Measurements from ENCODE around the gene SMAD3. TPM values are rescaled to one million over a fixed set of nuclear protein-coding genes. Genes with fewer than 3 reads are reported as not detected.
A peak's percentile ranks its signal among the peaks of the same experiment; 100 is the strongest.
"Not testable (repeated sequence)": the region's sequence is repeated elsewhere in the genome, so short reads cannot be mapped to it uniquely, and the experiment has no call there.

SMAD3 gene
- 10 to 100 TPM; 57.0 to 94.9 TPM for total RNA-seq

- H3K36me3 Mint-ChIP-seq (ENCODE audit: low read depth) = peaks cover 37% of the 10 kb centered on the region
- H3K27ac Mint-ChIP-seq = peak within 1 kb of the TSS; percentile 97
- H3K4me1 Mint-ChIP-seq = peaks cover 30% of the 10 kb centered on the region
- H3K9me3 Mint-ChIP-seq = no peaks in the 10 kb centered on the region
- H3K27me3 Mint-ChIP-seq = no peaks in the 10 kb centered on the region
- H3K4me3 Mint-ChIP-seq = peak within 1 kb of the TSS; percentile 97
- ATAC-seq (replicated peaks) = peak; percentile 54
Observed at GRCh38 chr15:67065531-67066005, at the start of gene SMAD3. Gene SMAD3 (plus strand): TSS chr15:67065602. CDS start chr15:67066155, 553 bp downstream.

- Mint-ChIP-seq H3K4me1 (peaks cover 8% of the 10 kb centered on the region), H3K4me3 (no peak overlapping the region), H3K27ac (no peak overlapping the region), H3K27me3 (peaks cover 1% of the 10 kb centered on the region), H3K9me3 (no peaks in the 10 kb centered on the region), H3K36me3 (ENCODE audit: low read depth) (no peaks in the 10 kb centered on the region)
- no peak for ATAC-seq (replicated peaks)
Observed at GRCh38 chr15:67017311-67017710, 48.1 kb upstream of the SMAD3 start.

- Mint-ChIP-seq H3K4me1 (peaks cover 12% of the 10 kb centered on the region), H3K36me3 (ENCODE audit: low read depth) (no peaks in the 10 kb centered on the region), H3K9me3 (no peaks in the 10 kb centered on the region), H3K27me3 (peaks cover 5% of the 10 kb centered on the region), H3K4me3 (no peak overlapping the region), H3K27ac (no peak overlapping the region)
- no peak for ATAC-seq (replicated peaks)
Observed at GRCh38 chr15:67018026-67018425, 47.4 kb upstream of the SMAD3 start.

- ATAC-seq (replicated peaks) = no peak
- no peaks in the 10 kb centered on the region for H3K36me3 Mint-ChIP-seq (ENCODE audit: low read depth)
- peaks cover 12% of the 10 kb centered on the region for H3K4me1 Mint-ChIP-seq
- no peak overlapping the region for H3K27ac Mint-ChIP-seq
- no peak overlapping the region for H3K4me3 Mint-ChIP-seq
- no peaks in the 10 kb centered on the region for H3K9me3 Mint-ChIP-seq
- peaks cover 5% of the 10 kb centered on the region for H3K27me3 Mint-ChIP-seq
Observed at GRCh38 chr15:67018441-67018840, 47.0 kb upstream of the SMAD3 start.

GRCh38 chr15:67019069-67019468 is 46.3 kb upstream of the SMAD3 start:
- H3K36me3 Mint-ChIP-seq (ENCODE audit: low read depth) = no peaks in the 10 kb centered on the region
- H3K4me3 Mint-ChIP-seq = no peak overlapping the region
- peaks cover 14% of the 10 kb centered on the region for H3K4me1 Mint-ChIP-seq
- peaks cover 5% of the 10 kb centered on the region for H3K27me3 Mint-ChIP-seq
- H3K27ac Mint-ChIP-seq = no peak overlapping the region
- ATAC-seq (replicated peaks) = no peak
- H3K9me3 Mint-ChIP-seq = no peaks in the 10 kb centered on the region

GRCh38 chr15:67019884-67020520 is 45.4 kb upstream of the SMAD3 start:
- ATAC-seq (replicated peaks) = no peak
- no peaks in the 10 kb centered on the region for H3K9me3 Mint-ChIP-seq
- H3K27ac Mint-ChIP-seq = no peak overlapping the region
- H3K27me3 Mint-ChIP-seq = peaks cover 5% of the 10 kb centered on the region
- H3K4me1 Mint-ChIP-seq = peaks cover 23% of the 10 kb centered on the region
- H3K36me3 Mint-ChIP-seq (ENCODE audit: low read depth) = no peaks in the 10 kb centered on the region
- H3K4me3 Mint-ChIP-seq = no peak overlapping the region

GRCh38 chr15:67020668-67021067 is 44.7 kb upstream of the SMAD3 start:
- H3K4me3 Mint-ChIP-seq; H3K36me3 Mint-ChIP-seq (ENCODE audit: low read depth); H3K27me3 Mint-ChIP-seq; H3K9me3 Mint-ChIP-seq; ATAC-seq (replicated peaks); H3K27ac Mint-ChIP-seq: not testable (repeated sequence)
- peaks cover 28% of the 10 kb centered on the region for H3K4me1 Mint-ChIP-seq

GRCh38 chr15:67021455-67021854 is 43.9 kb upstream of the SMAD3 start:
- H3K9me3 Mint-ChIP-seq = no peaks in the 10 kb centered on the region
- H3K27me3 Mint-ChIP-seq = peaks cover 5% of the 10 kb centered on the region
- H3K36me3 Mint-ChIP-seq (ENCODE audit: low read depth) = no peaks in the 10 kb centered on the region
- no peak for ATAC-seq (replicated peaks)
- H3K27ac Mint-ChIP-seq = no peak overlapping the region
- no peak overlapping the region for H3K4me3 Mint-ChIP-seq
- peaks cover 30% of the 10 kb centered on the region for H3K4me1 Mint-ChIP-seq

- H3K4me3 Mint-ChIP-seq = no peak overlapping the region
- no peak for ATAC-seq (replicated peaks)
- peaks cover 5% of the 10 kb centered on the region for H3K27me3 Mint-ChIP-seq
- H3K36me3 Mint-ChIP-seq (ENCODE audit: low read depth) = no peaks in the 10 kb centered on the region
- peak overlapping the region; percentile 52 for H3K27ac Mint-ChIP-seq
- no peaks in the 10 kb centered on the region for H3K9me3 Mint-ChIP-seq
- H3K4me1 Mint-ChIP-seq = peaks cover 30% of the 10 kb centered on the region
Observed at GRCh38 chr15:67022587-67023105, 42.8 kb upstream of the SMAD3 start.

GRCh38 chr15:67023517-67024313 is 41.7 kb upstream of the SMAD3 start:
- Mint-ChIP-seq H3K27ac (no peak overlapping the region), H3K27me3 (peaks cover 5% of the 10 kb centered on the region), H3K36me3 (ENCODE audit: low read depth) (no peaks in the 10 kb centered on the region), H3K9me3 (no peaks in the 10 kb centered on the region), H3K4me3 (no peak overlapping the region), H3K4me1 (peaks cover 25% of the 10 kb centered on the region)
- ATAC-seq (replicated peaks) = no peak

- no peaks in the 10 kb centered on the region for H3K36me3 Mint-ChIP-seq (ENCODE audit: low read depth)
- ATAC-seq (replicated peaks) = peak; percentile 71
- no peak overlapping the region for H3K27ac Mint-ChIP-seq
- H3K9me3 Mint-ChIP-seq = no peaks in the 10 kb centered on the region
- H3K27me3 Mint-ChIP-seq = peaks cover 5% of the 10 kb centered on the region
- peaks cover 25% of the 10 kb centered on the region for H3K4me1 Mint-ChIP-seq
- H3K4me3 Mint-ChIP-seq = peak overlapping the region; percentile 61
Observed at GRCh38 chr15:67024314-67024997, 40.9 kb upstream of the SMAD3 start.

- no peak for ATAC-seq (replicated peaks)
- no peaks in the 10 kb centered on the region for H3K9me3 Mint-ChIP-seq
- H3K4me3 Mint-ChIP-seq = peak overlapping the region; percentile 61
- H3K27me3 Mint-ChIP-seq = peaks cover 5% of the 10 kb centered on the region
- H3K36me3 Mint-ChIP-seq (ENCODE audit: low read depth) = no peaks in the 10 kb centered on the region
- peaks cover 25% of the 10 kb centered on the region for H3K4me1 Mint-ChIP-seq
- no peak overlapping the region for H3K27ac Mint-ChIP-seq
Observed at GRCh38 chr15:67024998-67025368, 40.4 kb upstream of the SMAD3 start.

GRCh38 chr15:67025719-67026609 is 39.4 kb upstream of the SMAD3 start:
- Mint-ChIP-seq H3K9me3 (no peaks in the 10 kb centered on the region), H3K36me3 (ENCODE audit: low read depth) (no peaks in the 10 kb centered on the region), H3K4me1 (peaks cover 25% of the 10 kb centered on the region), H3K27me3 (peaks cover 5% of the 10 kb centered on the region), H3K27ac (no peak overlapping the region), H3K4me3 (no peak overlapping the region)
- ATAC-seq (replicated peaks) = no peak

GRCh38 chr15:67026610-67026967 is 38.8 kb upstream of the SMAD3 start:
- Mint-ChIP-seq H3K27ac (no peak overlapping the region), H3K4me3 (no peak overlapping the region), H3K36me3 (ENCODE audit: low read depth) (no peaks in the 10 kb centered on the region), H3K9me3 (no peaks in the 10 kb centered on the region), H3K4me1 (peaks cover 25% of the 10 kb centered on the region), H3K27me3 (peaks cover 5% of the 10 kb centered on the region)
- no peak for ATAC-seq (replicated peaks)
